T-helper 1 cell treated with Interleukin-12 subunit alpha and Interleukin-12 subunit beta and Interleukin-4 antibody, amounts not matched to agents 30 μg/mL and 1 μg/mL, for 36 hours (primary cell): ENCODE results near the gene AFAP1.

Experiments used
- H3K27ac Mint-ChIP-seq: one replicate; pipeline ENCODE4 v1.8.0; 2021; ENCODE audit warnings: mild to moderate bottlenecking, mixed read lengths
- H3K27me3 Mint-ChIP-seq: one replicate; pipeline ENCODE4 v1.8.0; 2021; ENCODE audit warnings: low read depth, mixed read lengths
- H3K36me3 Mint-ChIP-seq: one replicate; pipeline ENCODE4 v1.8.0; 2021; ENCODE audit warnings: low read depth, mixed read lengths
- H3K4me1 Mint-ChIP-seq: one replicate; pipeline ENCODE4 v1.8.0; 2021; ENCODE audit warnings: low read depth, mixed read lengths
- H3K4me3 Mint-ChIP-seq: one replicate; pipeline ENCODE4 v1.8.0; 2021; ENCODE audit warnings: mild to moderate bottlenecking, moderate library complexity, mixed read lengths
- H3K9me3 Mint-ChIP-seq: one replicate; pipeline ENCODE4 v1.8.0; 2021; ENCODE audit warnings: mixed read lengths

Gene AFAP1

DNA sequence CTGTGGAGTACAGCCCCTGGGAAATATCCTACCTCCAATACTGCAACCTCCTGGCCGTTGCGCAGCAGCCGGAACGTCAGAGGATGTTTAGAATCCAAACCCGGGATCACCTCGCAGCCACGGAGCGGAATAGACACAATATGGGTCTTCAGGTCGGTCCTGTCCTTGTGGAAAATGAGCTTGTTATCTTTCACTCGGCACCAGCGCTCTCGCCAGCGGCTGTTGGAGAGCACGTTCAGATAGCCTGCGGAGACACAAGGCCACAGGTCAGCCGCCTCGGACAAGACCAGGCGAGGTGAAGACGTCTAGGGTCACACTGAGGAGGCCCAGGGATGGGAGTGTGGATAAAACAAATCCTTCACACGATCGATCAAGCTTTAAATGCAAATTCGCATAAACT lies 139.3 kb downstream of the AFAP1 start:
- peaks cover 3% of the 10 kb centered on the region for H3K4me1 Mint-ChIP-seq
- no peaks in the 10 kb centered on the region for H3K9me3 Mint-ChIP-seq
- H3K4me3 Mint-ChIP-seq, result no peak overlapping the region
- H3K27me3 Mint-ChIP-seq, result no peaks in the 10 kb centered on the region
- peaks cover 7% of the 10 kb centered on the region for H3K36me3 Mint-ChIP-seq
- no peak overlapping the region for H3K27ac Mint-ChIP-seq

DNA sequence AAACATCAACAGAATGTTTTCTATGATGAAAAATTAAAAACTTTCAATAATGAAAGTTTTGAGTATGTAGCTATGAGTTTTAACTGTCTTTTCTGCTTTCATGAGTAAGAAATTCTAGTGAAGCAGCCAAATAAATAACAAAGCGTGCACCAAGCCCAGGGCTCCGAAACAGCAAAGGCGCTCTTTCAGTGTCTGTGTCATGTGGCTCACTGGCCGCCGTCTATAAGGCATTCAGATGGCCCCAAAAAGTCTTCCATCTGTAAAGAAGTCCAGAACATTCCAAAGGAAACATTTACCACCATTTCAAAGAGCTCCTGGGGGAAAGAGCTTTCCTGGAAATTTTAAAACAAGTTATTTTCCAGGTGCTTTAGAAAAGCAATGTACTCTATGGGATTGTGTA lies 139.9 kb downstream of the AFAP1 start:
- Mint-ChIP-seq H3K27ac (no peak overlapping the region), H3K36me3 (peaks cover 7% of the 10 kb centered on the region), H3K4me1 (peaks cover 3% of the 10 kb centered on the region), H3K27me3 (no peaks in the 10 kb centered on the region), H3K4me3 (no peak overlapping the region), H3K9me3 (no peaks in the 10 kb centered on the region)

DNA sequence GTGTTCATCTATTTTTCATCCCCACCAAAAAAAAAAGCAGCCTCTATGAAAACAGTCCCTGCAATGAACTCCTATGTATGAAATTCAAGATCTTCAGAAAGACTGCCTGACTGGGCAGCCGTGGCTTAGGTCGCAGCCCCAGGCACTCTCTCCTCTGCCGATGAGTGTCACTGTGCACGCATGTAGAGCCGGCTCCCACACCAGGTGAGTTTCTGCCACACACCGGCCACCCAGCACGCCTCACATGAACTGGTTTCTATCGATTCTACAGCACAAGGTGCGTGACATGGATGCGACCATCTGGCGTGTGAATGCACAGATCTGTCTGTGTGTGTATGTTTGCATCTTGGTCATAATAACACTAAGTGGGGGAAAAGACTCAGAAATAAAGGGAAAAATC lies 140.4 kb downstream of the AFAP1 start:
- peaks cover 7% of the 10 kb centered on the region for H3K36me3 Mint-ChIP-seq
- no peaks in the 10 kb centered on the region for H3K9me3 Mint-ChIP-seq
- no peak overlapping the region for H3K27ac Mint-ChIP-seq
- no peak overlapping the region for H3K4me3 Mint-ChIP-seq
- peaks cover 3% of the 10 kb centered on the region for H3K4me1 Mint-ChIP-seq
- H3K27me3 Mint-ChIP-seq, result no peaks in the 10 kb centered on the region

DNA sequence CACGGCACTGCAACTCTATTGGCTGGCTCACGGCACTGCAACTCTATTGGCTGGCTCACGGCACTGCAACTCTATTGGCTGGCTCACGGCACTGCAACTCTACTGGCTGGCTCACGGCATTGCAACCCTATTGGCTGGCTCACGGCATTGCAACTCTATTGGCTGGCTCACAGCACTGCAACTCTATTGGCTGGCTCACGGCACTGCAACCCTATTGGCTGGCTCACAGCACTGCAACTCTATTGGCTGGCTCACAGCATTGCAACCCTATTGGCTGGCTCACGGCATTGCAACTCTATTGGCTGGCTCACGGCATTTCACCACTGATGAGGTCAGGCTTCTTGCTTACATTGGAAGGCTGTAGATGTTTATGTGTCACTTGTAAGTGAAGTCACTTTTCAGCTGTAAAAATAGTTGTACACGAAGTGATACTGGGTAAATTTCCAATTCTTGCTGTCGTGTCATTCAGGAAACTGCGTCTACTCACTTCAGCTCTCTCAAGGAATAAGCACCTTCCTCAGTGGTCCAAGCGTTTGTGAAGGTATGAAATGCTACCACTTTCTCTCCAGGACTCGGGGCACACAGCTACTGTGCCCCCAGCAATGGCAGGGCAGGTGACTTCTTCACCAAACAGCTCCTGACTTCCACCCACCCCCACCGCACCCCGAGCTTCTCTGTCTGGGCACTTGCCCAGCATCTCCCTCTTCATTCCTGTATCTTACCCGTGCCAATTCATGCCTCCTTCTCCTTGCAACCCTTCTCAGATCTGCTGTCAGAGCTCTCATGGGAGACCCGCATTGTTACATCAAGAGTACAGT lies 141.3 kb downstream of the AFAP1 start:
- Mint-ChIP-seq H3K9me3 (no peaks in the 10 kb centered on the region), H3K4me1 (peaks cover 3% of the 10 kb centered on the region), H3K36me3 (peaks cover 7% of the 10 kb centered on the region), H3K27me3 (no peaks in the 10 kb centered on the region), H3K4me3 (no peak overlapping the region), H3K27ac (no peak overlapping the region)

DNA sequence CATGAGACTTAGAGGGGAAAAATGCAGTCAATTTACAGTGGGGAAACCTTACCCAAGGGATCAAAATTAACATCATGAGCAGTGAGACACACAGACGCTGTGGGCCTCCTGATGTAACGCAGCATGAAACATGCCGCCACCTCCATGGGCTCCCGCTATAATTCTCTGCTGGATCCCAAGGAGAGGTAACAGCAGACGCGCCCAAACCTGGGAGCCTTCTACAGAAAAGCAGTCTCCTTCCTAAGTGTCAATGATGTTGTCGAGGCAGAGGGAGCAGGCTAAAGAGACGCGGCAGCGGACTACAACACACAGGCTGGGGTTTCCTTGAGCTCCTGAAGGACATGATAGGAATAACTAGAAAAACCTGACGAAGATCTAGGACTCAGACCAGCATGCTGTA lies 142.3 kb downstream of the AFAP1 start:
- no peak overlapping the region for H3K4me3 Mint-ChIP-seq
- H3K4me1 Mint-ChIP-seq, result peaks cover 3% of the 10 kb centered on the region
- H3K9me3 Mint-ChIP-seq, result no peaks in the 10 kb centered on the region
- no peak overlapping the region for H3K27ac Mint-ChIP-seq
- H3K27me3 Mint-ChIP-seq, result no peaks in the 10 kb centered on the region
- peaks cover 7% of the 10 kb centered on the region for H3K36me3 Mint-ChIP-seq

DNA sequence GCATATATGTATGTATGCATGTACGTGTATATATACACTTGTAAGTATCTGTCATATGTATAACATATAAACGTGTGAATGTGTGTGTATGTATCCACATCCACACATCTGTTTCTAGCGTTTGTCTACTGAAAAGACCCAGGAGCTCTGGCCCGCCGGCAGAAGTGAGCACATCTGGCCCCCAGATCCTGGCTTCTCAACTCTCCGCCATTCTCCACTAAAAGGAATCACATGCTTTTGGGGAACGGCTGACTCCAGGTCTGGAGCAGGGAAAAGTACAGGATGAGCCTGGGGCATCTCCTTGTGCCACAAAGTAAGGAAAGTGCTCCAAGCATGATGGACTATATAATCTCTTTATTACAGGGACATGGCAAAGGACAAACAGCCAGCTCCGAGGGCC lies 143.7 kb downstream of the AFAP1 start:
- Mint-ChIP-seq H3K4me3 (no peak overlapping the region), H3K9me3 (no peaks in the 10 kb centered on the region), H3K4me1 (no peaks in the 10 kb centered on the region), H3K36me3 (peaks cover 7% of the 10 kb centered on the region), H3K27ac (no peak overlapping the region), H3K27me3 (no peaks in the 10 kb centered on the region)

DNA sequence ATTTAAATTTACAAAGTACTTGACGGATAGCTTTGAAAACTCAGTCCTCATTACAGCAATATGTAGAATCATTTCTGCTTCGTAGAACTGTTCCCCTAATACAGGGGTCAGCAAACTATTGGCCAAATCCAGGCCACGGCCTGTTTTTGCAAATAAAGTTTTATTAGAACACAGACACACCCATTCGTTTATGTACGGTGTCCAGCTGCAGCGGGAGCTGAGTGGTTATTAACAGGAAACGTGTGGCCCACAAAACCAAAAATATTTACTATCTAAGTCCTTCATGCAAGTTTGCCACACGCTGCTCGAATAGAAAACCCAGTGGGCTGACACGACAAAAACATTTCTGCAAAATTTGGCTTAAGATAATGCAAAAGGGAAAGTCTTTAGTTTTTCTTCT lies 146.5 kb downstream of the AFAP1 start:
- Mint-ChIP-seq H3K27ac (no peak overlapping the region), H3K4me3 (no peak overlapping the region), H3K27me3 (no peaks in the 10 kb centered on the region), H3K36me3 (no peaks in the 10 kb centered on the region), H3K9me3 (no peaks in the 10 kb centered on the region), H3K4me1 (no peaks in the 10 kb centered on the region)

DNA sequence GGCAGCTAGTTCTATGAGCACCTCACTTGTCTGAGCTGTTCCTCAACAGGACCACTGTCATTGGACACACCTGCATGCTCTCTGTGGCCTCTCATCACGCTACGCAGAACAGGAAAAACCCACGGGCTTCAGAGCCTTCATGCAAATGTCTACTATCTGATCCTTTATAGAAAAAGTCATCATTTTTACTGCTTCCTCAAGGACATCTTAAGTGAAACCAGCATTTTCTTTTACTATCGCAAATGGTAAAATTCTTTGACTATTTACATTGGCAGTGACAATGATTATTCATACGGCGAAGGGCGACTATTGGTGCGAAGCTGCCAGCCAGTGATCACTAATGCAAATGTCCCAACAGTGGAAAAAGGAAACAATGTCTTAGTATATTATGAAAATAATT lies 147.0 kb downstream of the AFAP1 start:
- no peaks in the 10 kb centered on the region for H3K4me1 Mint-ChIP-seq
- H3K4me3 Mint-ChIP-seq, result no peak overlapping the region
- H3K27me3 Mint-ChIP-seq, result no peaks in the 10 kb centered on the region
- H3K27ac Mint-ChIP-seq, result no peak overlapping the region
- no peaks in the 10 kb centered on the region for H3K36me3 Mint-ChIP-seq
- no peaks in the 10 kb centered on the region for H3K9me3 Mint-ChIP-seq

DNA sequence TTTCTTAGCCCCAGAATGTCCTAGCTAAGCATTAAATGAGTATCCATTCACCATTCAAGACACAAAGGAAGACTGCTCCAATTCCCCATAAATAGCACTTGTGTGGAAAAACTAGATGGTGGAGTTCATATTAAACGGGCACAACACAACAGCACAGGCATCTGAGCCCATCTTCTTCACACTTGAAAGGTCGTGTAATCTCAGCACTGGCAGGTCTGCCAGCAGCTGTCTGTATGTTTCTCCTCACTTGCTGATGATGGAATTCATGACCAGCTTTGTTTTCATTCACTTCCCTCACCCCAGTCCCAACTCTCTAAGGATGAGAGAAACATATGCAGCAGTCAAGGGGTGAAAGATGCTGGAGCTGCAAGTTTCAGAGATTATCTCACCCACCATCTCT lies 148.7 kb downstream of the AFAP1 start:
- Mint-ChIP-seq H3K27ac (no peak overlapping the region), H3K4me1 (no peaks in the 10 kb centered on the region), H3K36me3 (no peaks in the 10 kb centered on the region), H3K27me3 (no peaks in the 10 kb centered on the region), H3K9me3 (no peaks in the 10 kb centered on the region), H3K4me3 (no peak overlapping the region)

DNA sequence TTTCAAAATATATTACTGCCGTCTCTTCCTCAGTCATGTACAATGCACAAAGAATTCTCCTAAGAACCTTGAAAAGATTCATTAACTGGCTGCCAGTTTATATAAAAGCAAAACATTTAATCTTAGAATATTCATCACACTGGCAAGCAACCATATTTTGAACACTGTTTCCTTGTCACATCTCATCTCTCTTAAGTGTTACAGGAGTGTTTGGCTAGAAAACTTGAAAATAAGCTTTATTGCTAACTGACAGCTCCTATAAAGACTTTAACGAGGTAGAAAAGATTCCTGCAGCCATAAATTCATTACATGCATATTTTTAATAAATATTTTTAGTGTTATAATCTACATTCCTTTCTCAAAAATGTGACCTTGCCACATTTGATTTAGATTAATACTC lies 149.6 kb downstream of the AFAP1 start:
- Mint-ChIP-seq H3K9me3 (no peaks in the 10 kb centered on the region), H3K36me3 (no peaks in the 10 kb centered on the region), H3K27me3 (no peaks in the 10 kb centered on the region), H3K4me1 (peaks cover 2% of the 10 kb centered on the region), H3K27ac (no peak overlapping the region), H3K4me3 (no peak overlapping the region)

DNA sequence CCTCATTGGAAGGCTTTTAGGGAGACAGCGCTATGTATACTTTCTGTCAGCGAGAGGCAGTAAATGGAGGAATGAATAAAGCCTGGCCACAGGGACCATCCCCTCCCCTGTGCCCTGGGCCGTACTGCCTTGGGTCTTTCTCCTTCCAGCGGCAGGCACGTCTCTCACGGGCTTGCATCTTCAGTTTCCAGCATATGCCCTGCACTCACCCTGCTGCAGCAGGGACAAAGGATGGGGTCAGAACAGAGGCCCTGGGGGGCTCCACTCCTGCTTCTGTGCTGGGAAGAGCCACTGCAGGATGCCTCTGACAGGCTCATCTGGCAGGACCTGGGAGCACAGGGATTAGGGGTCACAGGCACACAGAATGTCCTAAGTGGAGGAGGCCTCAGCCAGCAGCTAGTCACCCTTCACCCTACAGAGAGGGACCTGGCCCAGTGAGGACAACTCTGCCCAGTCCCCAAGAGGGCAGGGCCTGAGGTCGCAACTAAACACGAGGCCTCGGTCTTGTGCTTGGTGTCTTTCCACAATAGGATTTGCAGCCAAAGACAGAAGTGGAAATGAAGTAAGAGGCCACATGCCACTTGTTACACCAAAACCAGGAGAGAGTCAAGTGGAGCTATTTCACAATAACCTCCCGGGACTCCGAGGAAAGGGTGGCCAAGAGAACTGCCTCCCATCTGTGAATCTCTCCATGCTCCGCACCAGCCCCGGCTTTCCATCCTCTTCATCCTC lies 150.8 kb downstream of the AFAP1 start:
- Mint-ChIP-seq H3K4me1 (peaks cover 3% of the 10 kb centered on the region), H3K27me3 (no peaks in the 10 kb centered on the region), H3K27ac (no peak overlapping the region), H3K36me3 (no peaks in the 10 kb centered on the region), H3K9me3 (no peaks in the 10 kb centered on the region), H3K4me3 (no peak overlapping the region)

DNA sequence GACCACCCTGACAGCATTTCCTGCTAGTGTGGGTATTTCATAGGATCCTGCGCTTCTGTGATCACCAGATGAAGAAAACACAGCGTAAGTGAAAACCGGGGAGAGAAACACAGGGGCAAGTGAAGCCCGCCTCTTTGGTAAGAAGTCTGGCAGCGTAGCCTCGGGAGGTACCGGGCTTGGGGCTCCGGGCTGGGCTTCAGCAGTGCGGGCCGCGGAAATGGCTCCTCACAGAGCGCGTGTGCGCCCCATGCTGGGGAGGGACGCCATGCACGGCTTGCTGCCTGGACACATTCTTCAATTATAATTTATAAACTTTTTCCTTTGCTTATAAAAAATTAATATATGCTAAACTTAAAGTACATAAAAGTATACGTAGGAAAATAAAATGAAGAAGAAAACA lies 151.5 kb downstream of the AFAP1 start:
- Mint-ChIP-seq H3K36me3 (no peaks in the 10 kb centered on the region), H3K4me3 (no peak overlapping the region), H3K27me3 (no peaks in the 10 kb centered on the region), H3K9me3 (no peaks in the 10 kb centered on the region), H3K27ac (no peak overlapping the region), H3K4me1 (peaks cover 3% of the 10 kb centered on the region)

DNA sequence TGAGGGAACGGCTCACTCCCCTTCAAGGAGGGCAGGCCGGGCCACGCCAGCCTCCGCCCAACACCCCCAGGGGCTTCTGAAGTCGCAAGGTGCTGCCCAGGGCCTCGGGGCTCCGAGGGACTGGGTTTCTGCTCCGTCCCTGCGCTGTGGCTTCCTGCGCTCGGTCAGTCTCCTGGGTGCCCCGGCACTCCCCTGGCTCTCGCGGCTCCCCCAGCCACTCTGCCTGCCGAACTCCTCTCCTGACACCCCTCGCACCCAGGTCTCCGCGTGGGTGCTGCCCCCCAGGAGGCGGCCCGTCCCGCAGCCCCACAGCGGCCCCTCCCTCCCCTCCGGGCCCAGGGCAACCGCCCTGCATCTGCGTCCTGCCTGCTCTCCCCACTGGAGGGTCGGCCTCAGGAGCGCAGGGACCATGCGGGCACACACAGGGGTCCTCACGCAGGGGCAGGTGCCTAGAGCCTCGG lies 151.9 kb downstream of the AFAP1 start:
- Mint-ChIP-seq H3K36me3 (no peaks in the 10 kb centered on the region), H3K27me3 (no peaks in the 10 kb centered on the region), H3K4me1 (peaks cover 3% of the 10 kb centered on the region), H3K27ac (no peak overlapping the region), H3K9me3 (no peaks in the 10 kb centered on the region), H3K4me3 (no peak overlapping the region)

DNA sequence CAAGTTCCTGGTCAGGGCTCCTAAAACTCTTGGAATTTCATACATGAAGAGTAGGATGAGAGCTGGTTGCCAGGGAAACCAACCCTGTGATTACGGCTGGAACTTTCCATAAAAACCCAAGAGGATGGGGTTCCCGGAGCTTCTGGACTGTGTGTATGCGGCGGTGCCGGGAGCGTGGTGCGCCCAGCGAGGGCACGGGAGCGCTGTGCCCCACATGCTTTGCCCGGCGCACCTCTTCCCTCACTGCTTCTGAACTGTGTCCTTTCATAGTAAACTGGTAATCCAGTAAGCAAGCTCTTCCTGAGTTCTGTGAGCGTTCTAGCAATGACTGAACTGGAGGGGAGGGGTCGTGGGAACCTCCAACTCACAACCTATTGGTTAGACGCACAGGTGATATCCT lies 152.6 kb downstream of the AFAP1 start:
- Mint-ChIP-seq H3K27ac (no peak overlapping the region), H3K9me3 (no peaks in the 10 kb centered on the region), H3K4me3 (no peak overlapping the region), H3K4me1 (peaks cover 3% of the 10 kb centered on the region), H3K27me3 (no peaks in the 10 kb centered on the region), H3K36me3 (no peaks in the 10 kb centered on the region)

DNA sequence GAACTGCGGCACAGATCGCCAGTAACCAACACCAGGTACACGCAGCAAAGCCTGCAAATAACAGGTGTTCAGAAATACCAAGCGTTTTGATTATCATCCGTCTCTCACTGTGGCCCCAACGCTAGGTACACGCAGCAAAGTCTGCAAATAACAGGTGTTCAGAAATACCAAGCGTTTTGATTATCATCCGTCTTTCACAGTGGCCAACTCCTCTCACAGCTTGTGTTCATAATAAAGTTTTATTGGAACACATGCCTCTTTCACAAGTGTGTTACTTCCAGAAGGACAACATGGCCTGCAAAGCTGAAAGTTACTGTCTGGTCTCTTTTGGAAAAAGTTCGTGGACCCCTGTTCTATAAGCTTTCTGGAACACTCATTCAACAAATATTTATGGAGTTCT lies 153.1 kb downstream of the AFAP1 start:
- Mint-ChIP-seq H3K27me3 (no peaks in the 10 kb centered on the region), H3K4me3 (no peak overlapping the region), H3K9me3 (no peaks in the 10 kb centered on the region), H3K4me1 (peaks cover 6% of the 10 kb centered on the region), H3K27ac (no peak overlapping the region), H3K36me3 (no peaks in the 10 kb centered on the region)
